Cerebellar cortex (tissue), 1 donor: ENCODE results near the gene ZNF214.

ENCODE experiments used
- DNase-seq: peaks from one replicate; pipeline ENCODE4 v3.0.0-alpha.2; 2015; ENCODE audit warnings: low spot score

ZNF214 gene

GRCh38 chr11:7020183-7020917 lies at the start of gene ZNF214, which contains the start of gene NLRP14:
Gene ZNF214, minus strand, starts transcription at chr11:7020346. Its CDS starts 17,511 bp downstream, at chr11:7002835.
Gene NLRP14, plus strand, starts transcription at chr11:7020479. Its CDS starts 18,108 bp downstream, at chr11:7038587.
- peak; percentile 96 for DNase-seq

GRCh38 chr11:7062534-7062933 lies 42.4 kb upstream of the ZNF214 start:
- DNase-seq = no peak

- DNase-seq = no peak
These were observed 40.7 kb upstream of the ZNF214 start for GRCh38 chr11:7060868-7061267.

GRCh38 chr11:7057641-7058040 lies 37.5 kb upstream of the ZNF214 start:
- DNase-seq = no peak

- no peak for DNase-seq
These were observed 36.8 kb upstream of the ZNF214 start for GRCh38 chr11:7056828-7057513.

- no peak for DNase-seq
These were observed 30.0 kb upstream of the ZNF214 start for GRCh38 chr11:7050191-7050590.

GRCh38 chr11:7046474-7047175 lies 26.5 kb upstream of the ZNF214 start:
- no peak for DNase-seq

GRCh38 chr11:7034019-7034418 lies 13.9 kb upstream of the ZNF214 start:
- no peak for DNase-seq

GRCh38 chr11:7032692-7033091 lies 12.5 kb upstream of the ZNF214 start:
- no peak for DNase-seq

GRCh38 chr11:7031471-7031871 lies 11.3 kb upstream of the ZNF214 start:
- no peak for DNase-seq

- no peak for DNase-seq
These were observed 10.7 kb upstream of the ZNF214 start for GRCh38 chr11:7030836-7031235.

- DNase-seq = no peak
These were observed 8.0 kb upstream of the ZNF214 start for GRCh38 chr11:7028141-7028540.

- DNase-seq = no peak
These were observed 1.2 kb upstream of the ZNF214 start for GRCh38 chr11:7021318-7021717.

GRCh38 chr11:7019500-7020182 lies 505 bp downstream of the ZNF214 start:
- no peak for DNase-seq

- DNase-seq = no peak
These were observed 4.1 kb downstream of the ZNF214 start for GRCh38 chr11:7016011-7016410.

GRCh38 chr11:7014118-7014517 lies 6.0 kb downstream of the ZNF214 start:
- DNase-seq = no peak

GRCh38 chr11:7004482-7004881 lies 15.7 kb downstream of the ZNF214 start:
- no peak for DNase-seq

- peak; percentile 7 for DNase-seq
These were observed 24.4 kb downstream of the ZNF214 start for GRCh38 chr11:6995703-6996102.

GRCh38 chr11:6992457-6993417 lies 27.4 kb downstream of the ZNF214 start:
- no peak for DNase-seq

- no peak for DNase-seq
These were observed 28.1 kb downstream of the ZNF214 start for GRCh38 chr11:6992026-6992425.

GRCh38 chr11:6991227-6991626 lies 28.9 kb downstream of the ZNF214 start:
- DNase-seq = no peak
